HEK293T (cell line): Measurements from ENCODE around the gene KAT2A.

Experiments
- BHLHE40 ChIP-seq: fragments of 450-650 bp; IDR thresholded peaks from 2 replicates; pipeline ENCODE4 v1.6.1; 2016; ENCODE audit warnings: mild to moderate bottlenecking, moderate library complexity, borderline replicate concordance
- CTBP1 ChIP-seq: fragments of 450-650 bp; IDR thresholded peaks from 2 replicates; pipeline ENCODE4 v1.6.1; 2016; ENCODE audit warnings: borderline replicate concordance
- ELF4 ChIP-seq: fragments of 450-650 bp; IDR thresholded peaks from 2 replicates; pipeline ENCODE4 v1.6.1; 2017; ENCODE audit warnings: antibody characterized with exemption
- FOXA1 ChIP-seq: fragments of 450-650 bp; IDR thresholded peaks from 2 replicates; pipeline ENCODE4 v1.6.1; 2016; ENCODE audit warnings: mild to moderate bottlenecking
- FOXK2 ChIP-seq: fragments of 450-650 bp; IDR thresholded peaks from 2 replicates; pipeline ENCODE4 v1.6.1; 2016; ENCODE audit warnings: mild to moderate bottlenecking
- FOXM1 ChIP-seq: fragments of 450-650 bp; IDR thresholded peaks from 2 replicates; pipeline ENCODE4 v1.6.1; 2017; ENCODE audit warnings: mild to moderate bottlenecking, borderline replicate concordance
- L3MBTL2 ChIP-seq: fragments of 450-650 bp; conservative IDR thresholded peaks from 2 replicates; pipeline ENCODE4 v1.6.1; 2016; ENCODE audit warnings: mild to moderate bottlenecking
- LEF1 ChIP-seq: fragments of 450-650 bp; IDR thresholded peaks from 2 replicates; pipeline ENCODE4 v1.6.1; 2017; ENCODE audit warnings: mild to moderate bottlenecking, borderline replicate concordance
- NFRKB ChIP-seq: fragments of 450-650 bp; IDR thresholded peaks from 2 replicates; pipeline ENCODE4 v1.6.1; 2016; ENCODE audit warnings: mild to moderate bottlenecking, moderate library complexity
- PKNOX1 ChIP-seq: fragments of 450-650 bp; IDR thresholded peaks from 2 replicates; pipeline ENCODE4 v1.6.1; 2016
- SP1 ChIP-seq: fragments of 450-650 bp; IDR thresholded peaks from 2 replicates; pipeline ENCODE4 v1.6.1; 2017
- SUZ12 ChIP-seq: fragments of 450-650 bp; IDR thresholded peaks from 2 replicates; pipeline ENCODE4 v1.6.1; 2016; ENCODE audit warnings: mild to moderate bottlenecking
- ZNF384 ChIP-seq: fragments of 450-650 bp; IDR thresholded peaks from 2 replicates; pipeline ENCODE4 v1.6.1; 2016

- no peak for TF ChIP-seq SP1
- TF ChIP-seq FOXA1 = no peak
- no peak for TF ChIP-seq ZNF384
- TF ChIP-seq ELF4 = no peak
- no peak for TF ChIP-seq SUZ12
- no peak for TF ChIP-seq FOXM1
- no peak for TF ChIP-seq L3MBTL2
- no peak for TF ChIP-seq CTBP1
- no peak for TF ChIP-seq BHLHE40
- no peak for TF ChIP-seq PKNOX1
- no peak for TF ChIP-seq LEF1
- TF ChIP-seq FOXK2 = no peak
- TF ChIP-seq NFRKB = no peak
These were observed 10.8 kb upstream of the KAT2A start for GRCh38 chr17:42131981-42132432.
